ENCODE results near the gene B3GAT1.

B3GAT1 gene

DNA sequence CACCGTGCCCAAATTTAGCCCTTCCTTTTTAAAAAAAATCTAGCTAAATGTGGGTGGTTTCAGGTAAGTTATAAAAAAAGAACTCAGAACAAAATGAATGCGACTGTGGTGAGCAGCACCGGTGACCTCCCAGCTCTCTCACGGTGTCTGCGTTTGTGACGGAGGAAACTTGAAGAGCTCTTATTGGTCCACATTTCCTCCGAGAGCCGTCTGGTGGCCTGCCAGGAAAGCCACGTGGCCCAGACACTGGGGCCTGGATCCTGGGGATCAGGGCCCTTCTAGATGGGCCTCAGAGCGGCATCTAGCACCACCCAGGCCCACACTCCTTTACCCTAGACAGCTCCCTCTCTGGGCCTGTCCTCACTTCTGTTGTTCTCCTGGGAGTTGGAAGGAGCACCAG is 39.5 kb downstream of the B3GAT1 start:
- H3K27ac ChIP-seq (ENCODE audit: low read depth, low read length) = no peak overlapping the region
- H2BK120ac ChIP-seq (ENCODE audit: low read depth, low read length) = no peak overlapping the region
- no peak overlapping the region for H2BK5ac ChIP-seq (ENCODE audit: low read length)
- no peak overlapping the region for H2BK15ac ChIP-seq (replicated peaks; ENCODE audit: low read depth)
- H3K79me2 ChIP-seq (ENCODE audit: control insufficient read depth, insufficient read depth, low read length) = no peaks in the 10 kb centered on the region
- H4K5ac ChIP-seq (ENCODE audit: low read length) = no peak overlapping the region
- H3K18ac ChIP-seq (ENCODE audit: low read length) = no peak overlapping the region
- H3K4me3 ChIP-seq (ENCODE audit: low read length) = no peak overlapping the region
- H3K36me3 ChIP-seq (ENCODE audit: control insufficient read depth, insufficient read depth, low read length) = no peaks in the 10 kb centered on the region
- no peak overlapping the region for H3K4me2 ChIP-seq (ENCODE audit: low read length)
- H3K4me1 ChIP-seq (ENCODE audit: control insufficient read depth, low read depth, low read length) = no peaks in the 10 kb centered on the region
- no peak overlapping the region for H3K9ac ChIP-seq (ENCODE audit: low read length)
- no peak overlapping the region for H3K4ac ChIP-seq (ENCODE audit: low read depth, low read length)
- no peak overlapping the region for H3K23ac ChIP-seq (ENCODE audit: low read length)
- DNase-seq = no peak
- H3K79me1 ChIP-seq (ENCODE audit: low read length) = no peaks in the 10 kb centered on the region
- H4K8ac ChIP-seq (ENCODE audit: low read depth, low read length) = no peak overlapping the region
- H2AK5ac ChIP-seq (ENCODE audit: low read length) = no peak overlapping the region
- WGBS (ENCODE audit: extremely low coverage, insufficient coverage, low lambda C conversion rate) = no CpG with 5 or more reads among the region's 10 CpGs
- no peaks in the 10 kb centered on the region for H3K27me3 ChIP-seq (ENCODE audit: insufficient read depth, low read length, poor library complexity)
- no peak overlapping the region for H3K56ac ChIP-seq (ENCODE audit: low read length)

DNA sequence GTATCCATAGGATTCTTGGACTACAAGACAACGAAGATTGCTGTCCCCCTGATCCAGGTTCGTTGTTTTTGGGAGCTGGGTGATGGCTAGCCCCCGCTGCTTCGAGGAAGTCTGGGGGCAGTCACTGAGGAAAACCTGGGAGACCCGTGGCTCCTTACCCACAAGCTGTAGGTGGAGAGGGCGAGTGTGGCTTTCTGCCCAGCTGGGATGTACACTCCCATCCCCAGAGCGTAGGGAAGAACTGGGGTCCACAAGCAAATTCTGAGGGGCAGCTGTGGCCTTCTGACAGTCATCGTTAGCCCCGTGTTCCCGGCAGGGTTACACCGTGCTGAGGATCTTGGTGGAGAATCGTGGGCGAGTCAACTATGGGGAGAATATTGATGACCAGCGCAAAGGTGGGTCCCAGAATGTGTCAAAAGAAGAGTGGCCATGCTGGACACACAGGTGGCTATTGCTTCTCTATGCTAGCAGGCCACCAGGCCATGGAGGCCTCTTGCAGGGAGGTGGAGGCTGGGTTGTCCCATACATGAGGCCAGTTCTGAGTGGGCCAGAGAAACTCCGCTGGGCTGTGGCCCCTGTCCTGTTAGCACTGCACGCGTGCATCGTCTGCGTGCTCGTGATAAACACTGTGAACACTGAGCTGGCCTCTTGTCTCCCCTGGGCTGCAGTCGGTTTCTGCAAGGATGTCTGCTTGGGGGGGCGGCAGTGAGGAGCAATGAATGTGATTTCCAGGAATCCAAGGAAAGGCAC is 40.4 kb downstream of the B3GAT1 start:
- Histone ChIP-seq H3K79me2 (ENCODE audit: control insufficient read depth, insufficient read depth, low read length) (no peaks in the 10 kb centered on the region), H3K56ac (ENCODE audit: low read length) (no peak overlapping the region), H3K79me1 (ENCODE audit: low read length) (no peaks in the 10 kb centered on the region), H3K4me1 (ENCODE audit: control insufficient read depth, low read depth, low read length) (no peaks in the 10 kb centered on the region), H2AK5ac (ENCODE audit: low read length) (no peak overlapping the region), H3K23ac (ENCODE audit: low read length) (no peak overlapping the region), H3K4me3 (ENCODE audit: low read length) (no peak overlapping the region), H3K9ac (ENCODE audit: low read length) (no peak overlapping the region), H4K5ac (ENCODE audit: low read length) (no peak overlapping the region), H3K4me2 (ENCODE audit: low read length) (no peak overlapping the region), H3K36me3 (ENCODE audit: control insufficient read depth, insufficient read depth, low read length) (no peaks in the 10 kb centered on the region), H3K18ac (ENCODE audit: low read length) (no peak overlapping the region), H4K8ac (ENCODE audit: low read depth, low read length) (no peak overlapping the region), H3K4ac (ENCODE audit: low read depth, low read length) (no peak overlapping the region), H3K27ac (ENCODE audit: low read depth, low read length) (no peak overlapping the region), H2BK5ac (ENCODE audit: low read length) (no peak overlapping the region), H2BK120ac (ENCODE audit: low read depth, low read length) (no peak overlapping the region), H2BK15ac (replicated peaks; ENCODE audit: low read depth) (no peak overlapping the region), H3K27me3 (ENCODE audit: insufficient read depth, low read length, poor library complexity) (no peaks in the 10 kb centered on the region)
- DNase-seq = no peak
- no CpG with 5 or more reads among the region's 22 CpGs for WGBS (ENCODE audit: extremely low coverage, insufficient coverage, low lambda C conversion rate)

- Histone ChIP-seq H3K79me1 (ENCODE audit: low read length) (no peaks in the 10 kb centered on the region), H2AK5ac (ENCODE audit: low read length) (no peak overlapping the region), H2BK120ac (ENCODE audit: low read depth, low read length) (no peak overlapping the region), H3K27ac (ENCODE audit: low read depth, low read length) (no peak overlapping the region), H3K36me3 (ENCODE audit: control insufficient read depth, insufficient read depth, low read length) (no peaks in the 10 kb centered on the region), H2BK15ac (replicated peaks; ENCODE audit: low read depth) (no peak overlapping the region), H3K4me2 (ENCODE audit: low read length) (no peak overlapping the region), H3K23ac (ENCODE audit: low read length) (no peak overlapping the region), H3K4me3 (ENCODE audit: low read length) (no peak overlapping the region), H3K4ac (ENCODE audit: low read depth, low read length) (no peak overlapping the region), H3K27me3 (ENCODE audit: insufficient read depth, low read length, poor library complexity) (no peaks in the 10 kb centered on the region), H3K79me2 (ENCODE audit: control insufficient read depth, insufficient read depth, low read length) (no peaks in the 10 kb centered on the region), H2BK5ac (ENCODE audit: low read length) (no peak overlapping the region), H4K8ac (ENCODE audit: low read depth, low read length) (no peak overlapping the region), H3K4me1 (ENCODE audit: control insufficient read depth, low read depth, low read length) (no peaks in the 10 kb centered on the region), H3K18ac (ENCODE audit: low read length) (no peak overlapping the region), H4K5ac (ENCODE audit: low read length) (no peak overlapping the region), H3K56ac (ENCODE audit: low read length) (no peak overlapping the region), H3K9ac (ENCODE audit: low read length) (no peak overlapping the region)
- no CpG with 5 or more reads among the region's 19 CpGs for WGBS (ENCODE audit: extremely low coverage, insufficient coverage, low lambda C conversion rate)
- no peak for DNase-seq
Measured at GRCh38 chr11:134370526-134371435, 41.3 kb downstream of the B3GAT1 start.

GRCh38 chr11:134369656-134370525 is 42.2 kb downstream of the B3GAT1 start:
- H4K8ac ChIP-seq (ENCODE audit: low read depth, low read length) = no peak overlapping the region
- no peak overlapping the region for H4K5ac ChIP-seq (ENCODE audit: low read length)
- no peaks in the 10 kb centered on the region for H3K79me1 ChIP-seq (ENCODE audit: low read length)
- H3K4me2 ChIP-seq (ENCODE audit: low read length) = no peak overlapping the region
- H3K9ac ChIP-seq (ENCODE audit: low read length) = no peak overlapping the region
- H3K23ac ChIP-seq (ENCODE audit: low read length) = no peak overlapping the region
- no peak overlapping the region for H2BK15ac ChIP-seq (replicated peaks; ENCODE audit: low read depth)
- no peak for DNase-seq
- H2BK120ac ChIP-seq (ENCODE audit: low read depth, low read length) = no peak overlapping the region
- no peak overlapping the region for H3K56ac ChIP-seq (ENCODE audit: low read length)
- H3K36me3 ChIP-seq (ENCODE audit: control insufficient read depth, insufficient read depth, low read length) = no peaks in the 10 kb centered on the region
- no peak overlapping the region for H3K27ac ChIP-seq (ENCODE audit: low read depth, low read length)
- no peak overlapping the region for H2AK5ac ChIP-seq (ENCODE audit: low read length)
- no peaks in the 10 kb centered on the region for H3K79me2 ChIP-seq (ENCODE audit: control insufficient read depth, insufficient read depth, low read length)
- H3K4me1 ChIP-seq (ENCODE audit: control insufficient read depth, low read depth, low read length) = no peaks in the 10 kb centered on the region
- H3K27me3 ChIP-seq (ENCODE audit: insufficient read depth, low read length, poor library complexity) = no peaks in the 10 kb centered on the region
- no peak overlapping the region for H2BK5ac ChIP-seq (ENCODE audit: low read length)
- H3K4me3 ChIP-seq (ENCODE audit: low read length) = no peak overlapping the region
- H3K4ac ChIP-seq (ENCODE audit: low read depth, low read length) = no peak overlapping the region
- WGBS (ENCODE audit: extremely low coverage, insufficient coverage, low lambda C conversion rate) = no CpG with 5 or more reads among the region's 30 CpGs
- H3K18ac ChIP-seq (ENCODE audit: low read length) = no peak overlapping the region

DNA sequence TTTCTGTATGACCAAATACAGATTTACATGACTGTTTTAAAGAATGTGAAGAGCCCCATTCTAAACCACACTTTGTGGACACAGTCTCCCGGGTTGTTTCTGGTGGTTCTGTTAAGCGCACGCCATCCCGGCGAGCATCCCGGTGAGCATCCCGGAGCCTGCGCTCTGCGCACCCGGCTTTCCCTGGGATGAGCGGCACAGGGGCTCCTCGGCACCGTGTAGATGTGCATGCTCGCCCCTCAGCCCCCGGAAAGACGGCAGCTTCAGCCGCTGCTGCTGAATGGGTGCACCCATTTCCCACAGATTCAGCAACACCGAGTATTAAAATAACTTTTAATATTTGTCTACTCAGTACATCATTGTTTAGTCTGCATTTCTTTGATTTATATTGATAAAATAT is 44.3 kb downstream of the B3GAT1 start:
- H2BK5ac ChIP-seq (ENCODE audit: low read length) = no peak overlapping the region
- H3K9ac ChIP-seq (ENCODE audit: low read length) = no peak overlapping the region
- no peak for DNase-seq
- H2BK15ac ChIP-seq (replicated peaks; ENCODE audit: low read depth) = no peak overlapping the region
- no peak overlapping the region for H2AK5ac ChIP-seq (ENCODE audit: low read length)
- H4K8ac ChIP-seq (ENCODE audit: low read depth, low read length) = no peak overlapping the region
- H3K4me1 ChIP-seq (ENCODE audit: control insufficient read depth, low read depth, low read length) = no peaks in the 10 kb centered on the region
- no peak overlapping the region for H3K18ac ChIP-seq (ENCODE audit: low read length)
- H4K5ac ChIP-seq (ENCODE audit: low read length) = no peak overlapping the region
- H3K27me3 ChIP-seq (ENCODE audit: insufficient read depth, low read length, poor library complexity) = no peaks in the 10 kb centered on the region
- no peak overlapping the region for H3K4me3 ChIP-seq (ENCODE audit: low read length)
- no peak overlapping the region for H3K27ac ChIP-seq (ENCODE audit: low read depth, low read length)
- WGBS (ENCODE audit: extremely low coverage, insufficient coverage, low lambda C conversion rate) = no CpG with 5 or more reads among the region's 18 CpGs
- no peak overlapping the region for H3K4me2 ChIP-seq (ENCODE audit: low read length)
- H3K4ac ChIP-seq (ENCODE audit: low read depth, low read length) = no peak overlapping the region
- no peaks in the 10 kb centered on the region for H3K79me1 ChIP-seq (ENCODE audit: low read length)
- no peak overlapping the region for H2BK120ac ChIP-seq (ENCODE audit: low read depth, low read length)
- no peak overlapping the region for H3K23ac ChIP-seq (ENCODE audit: low read length)
- H3K56ac ChIP-seq (ENCODE audit: low read length) = no peak overlapping the region
- H3K79me2 ChIP-seq (ENCODE audit: control insufficient read depth, insufficient read depth, low read length) = no peaks in the 10 kb centered on the region
- no peaks in the 10 kb centered on the region for H3K36me3 ChIP-seq (ENCODE audit: control insufficient read depth, insufficient read depth, low read length)
